HuH-7 (cell line): Measurements from ENCODE around the gene SPARCL1.
"Not testable (repeated sequence)": the region's sequence is repeated elsewhere in the genome, so short reads cannot be mapped to it uniquely, and the experiment has no call there.

Experiments used
- DNase-seq: peaks from one replicate; pipeline ENCODE4 v3.0.0; 2011; ENCODE audit warnings: low spot score

The SPARCL1 gene

GRCh38 chr4:87444741-87445140 is 84.4 kb downstream of the SPARCL1 start:
- DNase-seq = no peak

GRCh38 chr4:87442889-87443288 is 86.3 kb downstream of the SPARCL1 start:
- no peak for DNase-seq

- no peak for DNase-seq
Observed at GRCh38 chr4:87433342-87433741, 95.8 kb downstream of the SPARCL1 start.

- DNase-seq = no peak
Observed at GRCh38 chr4:87430038-87430437, 99.1 kb downstream of the SPARCL1 start.

GRCh38 chr4:87428979-87429378 is 100.2 kb downstream of the SPARCL1 start:
- DNase-seq = no peak

GRCh38 chr4:87427518-87427868 is 101.7 kb downstream of the SPARCL1 start:
- DNase-seq = no peak

GRCh38 chr4:87426865-87427517 is 102.2 kb downstream of the SPARCL1 start:
- no peak for DNase-seq

- DNase-seq = no peak
Observed at GRCh38 chr4:87425711-87426110, 103.5 kb downstream of the SPARCL1 start.

GRCh38 chr4:87424099-87424543 is 105.1 kb downstream of the SPARCL1 start:
- DNase-seq = not testable (repeated sequence)
